H1 (cell line): Measurements from ENCODE around the gene CCDC40.

Experiments used
- CTCF ChIP-seq, 3 experiments: IDR thresholded peaks; 1 replicate in 2 of 3; 2 replicates in 1 of 3; pipeline versions ENCODE4 v1.5.1 to v1.6.1; 2011; ENCODE audit warnings: low read length in 3 of 3, mild to moderate bottlenecking in 3 of 3, inconsistent platforms in 2 of 3, low read depth in 1 of 3, moderate library complexity in 1 of 3; ENCODE audit not compliant: insufficient read depth in 1 of 3; ENCODE audit errors: control extremely low read depth in 1 of 3
- USF2 ChIP-seq: IDR thresholded peaks from 2 replicates; pipeline ENCODE4 v1.6.1; 2011; ENCODE audit warnings: low read length, improper control_type of control experiment

GRCh38 chr17:80100035-80100323 is 63.5 kb downstream of the CCDC40 start:
- TF ChIP-seq USF2: no peak
- TF ChIP-seq CTCF (IDR thresholded peaks at IDR 0.05; ENCODE audit: control extremely low read depth in 1 of 3, insufficient read depth in 1 of 3, low read depth in 1 of 3, low read length in 3 of 3): no peak
